GM21619 (cell line): ENCODE data around the gene BRAT1.
"Not testable (repeated sequence)": the region's sequence is repeated elsewhere in the genome, so short reads cannot be mapped to it uniquely, and the experiment has no call there.

Experiments used
- ATAC-seq: cut with Tn5 transposase; IDR thresholded peaks from one replicate; pipeline ENCODE4 v1.9.1; 2021; ENCODE audit not compliant: unreplicated experiment

Gene BRAT1

DNA sequence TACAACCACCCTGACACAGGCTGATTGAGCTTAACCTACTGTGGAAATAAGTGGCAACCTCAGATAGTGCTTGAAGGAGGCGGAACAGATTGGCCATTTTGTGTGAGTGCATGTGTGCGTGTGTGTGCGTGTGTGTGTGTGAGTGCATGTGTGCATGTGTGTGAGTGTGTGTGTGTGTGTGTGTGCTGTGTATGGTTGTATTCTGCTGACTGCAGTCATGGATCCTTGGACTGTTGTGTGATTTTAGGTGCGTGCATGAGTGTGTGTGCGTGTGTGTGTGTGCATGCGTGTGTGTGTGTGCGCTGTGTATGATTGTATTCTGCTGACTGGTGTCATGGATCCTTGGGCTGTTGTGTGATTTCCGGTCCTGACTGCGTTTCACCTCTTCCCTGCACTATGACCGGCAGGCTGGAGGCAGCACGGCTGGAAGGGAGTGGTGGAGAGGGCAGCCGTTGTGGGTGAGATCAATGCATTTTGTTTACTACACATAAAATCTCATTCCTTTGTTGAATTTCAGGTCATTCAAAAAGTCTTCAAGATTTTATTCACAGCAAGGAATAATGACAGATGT, 9.7 kb upstream of the BRAT1 start:
- ATAC-seq, result no peak

DNA sequence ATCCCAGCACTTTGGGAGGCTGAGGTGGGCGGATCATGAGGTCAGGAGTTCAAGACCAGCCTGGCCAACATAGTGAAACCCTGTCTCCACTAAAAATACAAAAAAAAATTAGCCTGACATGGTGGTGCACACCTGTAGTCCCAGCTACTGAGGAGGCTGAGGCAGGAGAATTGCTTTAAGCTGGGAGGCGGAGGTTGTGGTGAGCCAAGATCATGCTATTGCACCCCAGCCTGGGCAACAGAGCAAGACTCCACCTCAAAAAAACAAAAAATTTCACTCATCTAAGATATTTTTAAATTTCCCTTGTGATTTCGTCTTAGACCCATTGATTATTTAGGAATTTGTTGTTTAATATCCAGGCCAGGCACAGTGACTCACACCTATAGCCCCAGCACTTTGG, 8.6 kb upstream of the BRAT1 start:
- ATAC-seq, result not testable (repeated sequence)

DNA sequence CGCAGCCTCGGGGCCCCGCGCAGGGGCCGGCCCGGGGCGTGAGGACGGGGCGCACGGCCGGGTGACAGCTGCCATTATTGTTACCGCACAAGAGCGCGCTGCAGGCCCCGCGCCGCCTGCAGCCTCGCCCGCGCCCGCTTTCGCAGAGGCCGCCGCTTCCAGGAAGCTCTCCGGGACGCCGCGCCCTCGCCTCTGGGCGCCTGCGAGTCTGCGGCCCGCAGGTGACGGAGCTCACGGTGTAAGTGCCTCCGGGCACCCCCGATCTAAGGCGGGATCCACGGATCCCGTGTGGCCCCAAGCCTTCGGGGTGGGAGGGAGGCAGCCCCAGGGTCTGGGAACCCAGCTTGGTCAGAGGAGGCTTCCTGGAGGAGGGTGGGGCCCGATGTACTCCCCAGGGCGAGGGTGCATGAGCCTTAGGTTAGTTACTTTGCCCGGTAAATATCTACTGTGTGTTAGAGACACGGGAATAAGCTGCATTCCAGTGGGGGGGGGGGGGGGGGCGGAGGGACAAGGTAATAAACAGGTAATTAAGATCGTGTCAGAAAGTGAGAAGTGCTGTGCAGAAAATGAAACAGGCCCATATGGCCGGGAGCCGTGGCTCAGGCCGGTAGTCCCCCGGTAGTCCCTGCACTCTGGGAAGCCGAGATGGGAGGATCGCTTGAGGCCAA, 4.1 kb upstream of the BRAT1 start:
- peak; percentile 3 for ATAC-seq

DNA sequence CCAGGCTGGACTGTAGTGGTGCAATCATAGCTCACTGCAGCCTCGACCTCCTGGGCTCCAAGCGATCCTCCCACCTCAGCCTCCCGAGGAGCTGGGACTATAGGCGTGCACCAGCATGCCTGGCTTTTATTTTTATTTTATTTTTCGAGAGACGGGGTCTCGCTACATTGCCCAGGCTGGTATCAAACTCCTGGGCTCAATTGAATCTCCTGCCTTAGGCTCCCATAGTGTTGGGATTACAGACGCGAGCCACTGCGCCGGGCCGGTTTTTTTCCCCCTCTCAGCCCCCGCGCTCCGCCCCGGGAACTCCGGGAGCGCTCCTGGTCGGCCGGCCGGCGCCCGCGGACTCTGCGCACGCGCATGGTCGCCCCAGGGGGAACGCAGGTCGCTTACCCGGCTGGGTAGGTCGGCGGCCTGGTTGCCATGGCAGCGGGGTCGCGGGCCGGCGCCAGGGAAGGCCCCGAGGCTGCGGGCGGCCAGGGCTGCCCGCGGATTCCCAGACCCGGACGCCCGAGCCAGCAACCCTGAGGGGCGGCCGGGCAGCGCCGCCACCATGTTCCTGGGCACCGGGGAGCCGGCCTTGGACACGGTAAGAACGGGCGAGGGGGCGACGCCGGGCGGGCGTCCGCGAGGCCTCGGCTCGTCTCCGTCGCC, 3.4 kb upstream of the BRAT1 start, which contains the start of gene IQCE:
Gene IQCE, plus strand, starts transcription at position 351 of the 654 bp plus-strand sequence. Its CDS starts 203 bp downstream, at position 554.
- ATAC-seq, result peak; percentile 46

DNA sequence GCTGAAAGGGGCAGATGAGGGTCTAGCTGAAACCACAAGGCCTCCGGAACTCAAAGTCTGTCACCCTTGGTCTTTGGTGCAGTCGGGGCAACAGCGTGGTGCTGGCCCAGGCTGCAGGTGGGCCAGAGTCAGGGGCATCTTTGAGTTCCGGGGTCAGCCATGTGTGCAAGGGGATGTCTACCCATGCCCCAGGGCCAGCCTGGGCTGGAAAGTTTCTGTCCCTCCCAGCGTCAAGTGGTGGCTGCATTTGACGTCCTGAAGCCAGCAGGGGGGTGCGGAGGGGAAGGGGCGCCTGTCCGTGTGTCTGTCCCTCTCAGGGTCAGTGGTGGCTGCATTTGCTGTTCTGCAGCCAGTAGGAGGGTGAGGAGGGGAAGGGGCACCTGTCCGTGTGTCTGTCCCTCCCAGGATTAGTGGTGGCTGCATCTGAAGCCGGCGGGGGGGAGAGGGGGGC, 638 bp downstream of the BRAT1 start:
- no peak for ATAC-seq

DNA sequence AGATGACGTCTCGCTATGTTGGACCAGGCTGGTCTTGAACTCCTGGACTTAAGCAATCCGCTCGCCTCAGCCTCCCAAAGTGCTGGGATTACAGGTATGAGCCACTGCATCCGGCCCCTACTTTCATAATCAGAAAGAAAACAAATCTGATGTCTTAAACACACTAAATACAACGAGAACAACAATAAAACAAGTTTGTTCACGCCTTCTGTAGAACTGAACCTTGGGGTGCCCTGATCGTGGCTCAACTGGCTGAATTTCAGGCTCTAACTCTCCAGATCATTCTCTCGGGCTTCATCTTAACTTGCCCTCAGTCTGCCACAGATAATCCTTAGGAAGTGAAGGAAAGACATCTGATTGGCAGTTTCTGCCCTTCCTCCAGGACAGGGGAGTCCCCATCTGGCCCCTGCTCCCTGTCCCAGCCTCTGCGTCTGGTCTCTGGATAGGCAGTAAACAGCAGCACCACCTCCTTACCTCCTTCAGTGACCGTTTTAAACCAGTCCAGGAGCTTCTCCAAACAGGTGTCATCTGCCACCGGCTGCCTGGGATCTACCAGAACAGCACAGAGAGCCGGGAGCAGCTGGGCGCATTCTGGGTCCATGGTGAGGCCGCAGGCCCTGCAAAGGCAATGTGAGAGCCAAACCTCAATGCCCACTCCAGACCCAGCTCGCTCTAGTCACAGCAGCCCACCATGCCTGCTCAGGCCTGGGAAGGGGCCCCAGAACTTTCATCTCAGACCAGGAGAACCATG, 1.3 kb downstream of the BRAT1 start:
- ATAC-seq, result no peak

DNA sequence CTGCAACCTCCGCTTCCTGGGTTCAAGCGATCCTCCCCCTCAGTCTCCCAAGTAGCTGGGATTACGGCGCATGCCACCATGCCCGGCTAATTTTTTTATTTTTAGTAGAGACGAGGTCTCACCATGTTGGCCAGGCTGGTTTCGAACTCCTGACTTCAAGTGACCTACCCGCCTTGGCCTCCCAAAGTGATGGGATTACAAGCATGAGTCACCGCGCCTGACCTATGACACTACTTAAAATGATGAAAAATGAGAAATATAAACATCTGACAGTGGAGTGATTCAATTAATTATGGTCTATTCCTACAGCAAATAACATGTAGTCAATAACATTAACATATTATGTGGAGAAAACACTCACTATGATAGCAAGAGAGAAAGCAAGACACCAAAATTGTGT, 2.2 kb downstream of the BRAT1 start:
- ATAC-seq, result no peak

DNA sequence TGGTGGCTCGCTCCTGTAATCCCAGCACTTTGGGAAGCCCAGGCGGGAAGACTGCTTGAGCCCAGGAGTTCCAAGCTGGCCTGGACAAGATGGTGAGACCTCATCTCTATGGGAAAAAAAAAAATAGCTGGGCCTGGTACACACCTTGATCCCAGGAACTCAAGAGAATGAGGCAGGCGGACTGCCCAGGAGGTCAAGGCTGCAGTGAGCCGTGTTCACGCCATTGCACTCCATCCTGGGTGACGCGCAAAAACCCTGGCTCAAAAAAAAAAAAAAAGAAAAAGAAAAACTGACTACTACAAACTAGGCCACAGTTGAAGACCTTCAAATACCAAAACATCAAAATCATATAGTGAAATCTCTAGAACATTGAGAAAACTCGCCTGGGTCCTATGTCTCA, 3.9 kb downstream of the BRAT1 start:
- no peak for ATAC-seq

DNA sequence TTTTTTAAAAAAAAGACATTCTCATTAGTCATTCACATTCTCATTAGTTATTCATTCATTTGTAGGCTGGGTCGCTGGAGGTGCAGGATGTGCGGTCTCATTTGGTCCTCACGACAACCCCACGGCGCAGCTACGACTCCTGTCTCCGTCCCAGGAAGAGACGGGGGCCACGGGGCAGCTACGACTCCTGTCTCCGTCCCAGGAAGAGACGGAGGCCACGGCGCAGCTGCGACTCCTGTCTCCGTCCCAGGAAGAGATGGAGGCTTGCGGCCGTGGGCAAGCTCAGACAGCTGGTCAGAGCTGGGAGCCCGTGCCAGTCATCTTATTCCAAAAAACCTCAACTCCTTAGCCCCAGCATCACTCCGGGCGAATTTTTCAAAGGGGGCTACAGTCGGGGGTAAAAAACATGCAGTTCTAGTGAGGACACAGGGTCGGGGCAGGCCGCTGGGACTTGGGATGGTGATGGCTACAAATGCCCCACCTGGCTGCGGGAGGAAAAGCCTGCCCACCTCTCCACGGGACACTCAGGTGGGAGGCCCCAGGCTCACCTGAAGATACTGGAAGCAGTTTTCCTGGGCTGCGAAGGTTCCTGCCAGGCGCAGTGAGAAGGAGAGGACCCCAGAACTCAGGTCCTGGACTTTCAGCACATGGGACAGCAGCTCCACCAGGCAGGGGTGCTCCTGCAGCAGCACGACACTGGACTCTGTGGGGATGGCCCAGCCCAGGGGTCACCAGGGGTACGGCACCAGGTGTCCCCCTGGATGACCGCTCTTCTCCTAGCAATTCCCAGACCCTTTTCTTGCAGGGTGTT, 8.3 kb downstream of the BRAT1 start:
- no peak for ATAC-seq

DNA sequence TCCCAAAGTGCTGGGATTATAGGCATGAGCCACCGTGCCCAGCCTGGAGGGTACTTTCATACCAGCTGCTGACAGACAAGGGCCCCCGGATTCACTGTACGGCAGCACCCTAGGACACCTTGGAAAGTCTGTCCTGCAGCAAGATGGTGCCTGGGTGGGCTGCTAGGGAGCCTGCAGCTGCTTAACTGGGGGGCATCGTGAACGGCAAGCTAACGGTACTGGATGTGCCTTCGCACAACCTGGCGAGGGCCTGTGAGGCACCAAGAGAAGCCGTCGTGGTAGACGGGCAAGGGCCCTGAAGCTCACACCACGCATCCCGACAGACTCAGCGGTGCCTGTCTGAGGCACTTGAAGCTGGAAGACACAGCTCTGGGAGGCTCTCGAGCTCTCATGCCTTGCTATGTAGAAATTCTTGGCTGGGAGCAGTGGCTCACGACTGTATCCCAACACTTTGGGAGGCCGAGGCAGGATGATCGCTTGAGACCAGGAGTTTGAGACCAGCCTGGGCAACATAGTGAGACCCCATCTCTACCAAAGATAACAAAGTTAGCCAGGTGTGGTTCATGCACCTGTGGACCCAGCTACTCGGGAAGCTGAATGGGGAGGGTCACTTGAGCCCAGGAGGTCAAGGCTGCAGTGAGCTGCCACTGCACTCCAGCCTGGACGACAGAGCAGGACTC, 9.4 kb downstream of the BRAT1 start:
- ATAC-seq, result no peak

DNA sequence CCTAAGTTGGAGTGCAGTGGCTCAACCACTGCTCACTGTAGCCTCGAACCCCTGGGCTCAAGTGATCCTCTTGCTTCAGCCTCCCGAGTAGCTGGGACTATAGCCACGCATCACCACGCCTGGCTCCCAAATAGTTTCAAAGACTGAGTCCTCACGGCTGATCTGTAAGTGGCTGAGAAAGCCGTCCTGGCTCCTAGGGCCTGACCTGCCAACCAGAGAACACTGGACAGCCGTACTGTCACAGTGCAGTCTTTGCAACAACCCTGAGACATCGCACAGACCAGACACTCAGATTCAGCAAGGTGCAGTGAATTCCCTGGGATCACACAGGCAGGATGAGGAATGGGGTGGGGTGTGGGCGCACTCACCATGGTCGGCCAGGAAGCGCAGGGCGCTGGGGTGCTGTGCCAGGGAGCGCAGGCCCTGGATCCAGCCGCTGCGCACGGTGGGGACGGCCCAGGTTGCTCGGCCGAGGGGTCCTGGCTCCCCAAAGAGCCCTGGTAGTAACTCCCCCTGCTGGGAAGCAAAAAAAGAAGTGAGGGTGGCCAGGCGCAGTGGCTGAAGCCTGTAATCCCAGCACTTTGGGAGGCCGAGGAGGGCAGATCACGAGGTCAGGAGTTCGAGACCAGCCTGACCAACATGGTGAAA, 10.7 kb downstream of the BRAT1 start:
- ATAC-seq, result no peak

DNA sequence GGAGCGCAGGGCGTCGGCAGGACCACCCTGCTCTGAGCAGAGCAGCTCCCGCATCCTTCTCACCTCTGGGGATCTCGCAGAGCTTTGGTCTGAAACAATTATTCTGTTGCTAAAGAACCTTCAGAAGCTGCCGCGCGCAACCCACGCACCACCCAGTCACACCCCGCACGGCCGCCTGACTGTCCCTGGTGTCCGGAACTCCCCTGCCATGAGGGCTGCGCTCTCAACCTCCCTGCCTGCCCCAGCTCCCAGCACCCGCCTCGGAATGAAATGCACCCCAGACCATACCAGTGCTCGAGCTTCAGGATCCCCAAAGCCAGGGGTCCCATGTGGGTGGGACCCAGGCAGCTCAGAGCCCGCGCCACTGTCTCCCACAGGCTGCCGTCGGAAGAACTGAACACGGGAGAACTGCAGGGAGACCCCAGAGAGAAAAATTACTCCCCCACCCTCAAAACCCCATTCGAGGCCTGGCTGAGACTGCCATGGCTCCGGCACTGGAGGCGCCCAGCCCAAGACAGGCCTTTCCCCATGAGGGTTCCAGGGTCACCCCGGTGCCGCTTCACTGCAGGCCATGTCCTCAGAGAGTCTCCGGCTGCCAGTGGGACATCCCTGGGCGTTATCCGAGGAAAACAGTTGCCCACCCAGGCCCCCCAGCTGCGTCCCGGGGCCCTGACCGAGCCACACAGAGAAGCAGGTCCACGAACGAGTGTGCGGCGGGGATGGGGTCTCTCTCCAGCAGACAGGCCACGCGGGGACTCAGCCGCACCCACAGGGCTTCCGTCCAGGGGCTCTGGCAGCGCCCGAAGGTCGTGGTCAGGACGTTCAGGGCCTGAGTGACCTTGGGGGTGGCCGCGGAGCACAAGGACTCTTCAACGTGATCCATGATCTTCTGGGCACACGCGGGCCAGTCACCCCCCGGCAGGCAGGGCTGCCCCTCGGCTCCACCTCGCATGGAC, 12.1 kb downstream of the BRAT1 start:
- no peak for ATAC-seq

DNA sequence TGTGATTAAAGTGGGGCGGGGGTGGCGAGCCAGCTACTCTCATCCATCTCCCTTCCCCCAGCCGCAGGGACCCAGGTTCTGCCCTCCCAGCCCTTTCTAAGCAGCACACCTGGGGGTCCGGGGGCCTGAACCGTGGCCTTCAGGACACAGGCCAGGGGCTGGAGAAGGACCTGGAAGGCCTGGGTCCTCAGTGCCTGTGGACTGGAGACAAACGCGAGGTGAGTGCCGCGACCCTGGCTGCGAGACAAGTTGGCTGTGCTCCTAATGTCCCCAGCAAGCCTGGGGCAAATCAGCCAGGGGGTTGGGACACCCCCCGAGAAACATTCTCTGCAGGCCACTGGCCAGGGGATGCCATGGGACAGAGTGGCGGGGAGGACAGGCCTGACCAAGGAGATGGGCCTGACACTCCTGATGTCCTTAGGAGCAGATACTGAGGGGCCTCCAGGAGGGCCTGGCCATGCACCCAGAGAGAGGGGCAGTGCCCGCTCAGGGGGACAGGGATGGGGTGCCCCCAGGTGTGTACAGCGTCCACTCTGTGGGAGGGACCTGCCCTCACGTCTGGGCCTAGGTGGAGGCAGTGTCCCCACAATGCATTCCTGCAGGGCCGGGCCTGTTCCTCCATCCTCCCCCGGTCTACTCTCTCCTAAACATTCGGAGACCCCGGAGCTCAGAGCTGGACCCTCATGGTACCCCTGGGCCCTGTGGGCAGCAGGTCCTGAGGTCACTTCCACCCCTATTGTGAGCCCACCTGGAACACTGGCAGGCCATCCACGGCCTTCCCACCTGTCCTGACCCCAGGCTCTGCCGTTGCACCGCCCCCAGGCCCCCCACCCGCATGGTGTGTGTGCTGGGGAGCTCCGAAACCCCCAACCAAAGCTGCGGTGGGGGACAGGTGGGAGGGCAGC, 13.1 kb downstream of the BRAT1 start:
- ATAC-seq, result no peak

DNA sequence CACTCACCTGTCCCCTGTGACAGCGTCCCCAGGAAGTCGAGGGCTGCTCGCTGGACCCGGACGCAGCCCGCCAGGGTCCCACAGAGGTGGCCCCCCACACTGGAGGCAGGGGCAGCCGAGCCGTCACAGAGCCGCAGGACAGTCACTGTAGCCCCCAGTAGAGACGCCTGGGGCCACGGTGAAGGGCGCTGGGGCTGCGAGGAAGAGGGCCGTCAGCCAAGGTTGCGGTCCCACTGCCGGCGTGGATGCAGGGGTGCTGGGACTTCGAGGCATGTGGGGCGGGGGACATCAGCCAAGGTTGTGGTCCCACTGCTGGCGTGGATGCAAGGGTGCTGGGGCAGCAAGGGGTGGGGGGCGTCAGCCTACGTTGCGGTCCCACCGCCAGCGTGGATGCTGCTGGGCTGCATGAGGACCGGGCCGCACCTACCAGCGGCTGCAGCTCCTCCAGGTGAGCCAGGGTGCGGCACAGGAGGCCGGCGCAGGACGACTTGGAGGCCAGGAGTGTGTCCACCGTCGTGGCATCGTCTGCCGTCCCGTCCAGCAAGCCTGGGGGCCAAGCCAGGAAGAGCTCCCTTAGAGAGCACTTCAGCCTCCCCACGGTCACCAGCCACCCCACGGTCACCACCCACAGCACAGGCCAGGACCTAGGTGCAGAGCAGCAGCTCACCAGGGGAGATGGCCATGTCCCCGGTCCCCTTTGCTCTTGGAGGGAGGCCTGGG, 13.9 kb downstream of the BRAT1 start:
- ATAC-seq, result no peak

DNA sequence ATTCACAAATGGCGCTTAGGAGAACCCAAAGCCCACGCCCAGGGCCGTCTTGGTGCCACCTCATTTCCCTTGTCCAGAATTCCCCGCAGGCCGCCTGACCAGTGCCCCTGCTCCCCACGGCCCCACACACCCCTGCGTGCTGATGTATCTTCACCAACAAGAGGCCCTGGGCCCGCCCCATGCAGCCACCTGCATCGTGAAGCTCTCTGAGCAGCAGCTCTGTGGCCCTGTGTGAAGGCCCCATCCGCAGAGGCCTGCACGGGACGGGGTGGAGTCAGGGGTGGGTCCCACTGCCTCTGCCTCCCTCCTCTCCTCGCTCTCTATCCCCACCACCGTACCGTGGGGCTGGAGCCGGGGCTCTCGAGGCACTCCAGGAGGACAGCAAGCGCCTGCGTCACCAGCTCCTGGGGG, 14.7 kb downstream of the BRAT1 start:
- no peak for ATAC-seq

DNA sequence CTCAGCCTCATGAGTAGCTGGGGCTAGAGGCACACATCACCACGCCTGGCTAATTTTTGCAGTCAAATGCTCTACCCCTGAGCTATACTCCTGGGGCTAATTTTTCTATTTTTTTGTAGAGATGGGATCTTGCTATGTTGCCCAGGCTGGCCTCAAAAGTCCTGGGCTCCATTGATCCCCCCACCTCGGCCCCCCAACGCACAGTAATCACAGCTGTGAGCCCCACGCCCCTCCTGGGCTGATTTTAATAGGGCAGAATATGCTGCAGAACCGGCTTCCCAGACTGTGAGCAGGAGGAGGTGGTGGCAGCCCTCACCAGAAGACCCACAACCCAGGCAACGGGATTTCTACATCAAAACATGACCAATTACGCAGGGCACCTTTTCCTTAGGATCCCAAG, 15.2 kb downstream of the BRAT1 start:
- ATAC-seq, result no peak
